Neural cell (in vitro differentiated cells): ENCODE results near the gene FOXJ1.

Experiments used
- CTCF ChIP-seq: fragments of 450-650 bp; IDR thresholded peaks from 2 replicates; pipeline ENCODE4 v1.5.1; 2014; ENCODE audit warnings: antibody characterized with exemption, mild to moderate bottlenecking, moderate library complexity; ENCODE audit not compliant: poor library complexity, severe bottlenecking
- EP300 ChIP-seq: fragments of 450-650 bp; conservative IDR thresholded peaks from 2 replicates; pipeline ENCODE4 v1.6.1; 2014; ENCODE audit warnings: antibody characterized with exemption, mild to moderate bottlenecking, moderate library complexity; ENCODE audit not compliant: poor library complexity, severe bottlenecking
- REST ChIP-seq: IDR thresholded peaks from 2 replicates; pipeline ENCODE4 v1.6.1; 2012; ENCODE audit warnings: borderline replicate concordance

GRCh38 chr17:76095943-76096342 is 45.1 kb downstream of the FOXJ1 start:
- no peak for TF ChIP-seq REST
- TF ChIP-seq CTCF, result no peak
- TF ChIP-seq EP300, result no peak
